22Rv1 (cell line): ENCODE measurements around the gene AHCY.

ENCODE experiments used
- ZFX ChIP-seq: fragments of 450-650 bp; IDR thresholded peaks from 2 replicates; pipeline ENCODE4 v1.6.1; 2017; ENCODE audit warnings: antibody characterized with exemption, borderline replicate concordance
- TF ChIP-seq, protein P1 (sequence below): fragments of 450-650 bp; IDR thresholded peaks from 2 replicates; pipeline ENCODE4 v1.5.1; 2017; ENCODE audit warnings: mild to moderate bottlenecking

DNA sequence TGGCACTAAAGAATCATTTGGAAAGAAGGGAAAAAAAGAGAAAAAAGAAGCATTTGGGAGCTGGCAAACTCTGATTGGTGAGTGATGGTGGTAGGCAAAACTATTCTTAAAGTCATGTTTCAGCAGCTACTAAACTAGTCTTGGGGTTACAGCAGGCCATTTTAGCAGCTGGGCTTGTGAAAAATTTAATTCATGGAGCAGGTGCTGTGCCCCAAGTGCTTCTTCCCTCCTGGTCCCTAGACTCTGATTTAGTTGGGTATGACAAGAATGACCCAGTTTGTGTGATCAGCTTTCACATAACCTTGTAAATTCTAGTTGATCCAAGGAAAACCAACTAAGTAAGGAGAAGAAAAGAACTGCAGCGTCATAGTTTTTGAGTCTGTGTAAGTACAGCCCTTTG, 63.0 kb downstream of the AHCY start:
- TF ChIP-seq, protein P1, sequence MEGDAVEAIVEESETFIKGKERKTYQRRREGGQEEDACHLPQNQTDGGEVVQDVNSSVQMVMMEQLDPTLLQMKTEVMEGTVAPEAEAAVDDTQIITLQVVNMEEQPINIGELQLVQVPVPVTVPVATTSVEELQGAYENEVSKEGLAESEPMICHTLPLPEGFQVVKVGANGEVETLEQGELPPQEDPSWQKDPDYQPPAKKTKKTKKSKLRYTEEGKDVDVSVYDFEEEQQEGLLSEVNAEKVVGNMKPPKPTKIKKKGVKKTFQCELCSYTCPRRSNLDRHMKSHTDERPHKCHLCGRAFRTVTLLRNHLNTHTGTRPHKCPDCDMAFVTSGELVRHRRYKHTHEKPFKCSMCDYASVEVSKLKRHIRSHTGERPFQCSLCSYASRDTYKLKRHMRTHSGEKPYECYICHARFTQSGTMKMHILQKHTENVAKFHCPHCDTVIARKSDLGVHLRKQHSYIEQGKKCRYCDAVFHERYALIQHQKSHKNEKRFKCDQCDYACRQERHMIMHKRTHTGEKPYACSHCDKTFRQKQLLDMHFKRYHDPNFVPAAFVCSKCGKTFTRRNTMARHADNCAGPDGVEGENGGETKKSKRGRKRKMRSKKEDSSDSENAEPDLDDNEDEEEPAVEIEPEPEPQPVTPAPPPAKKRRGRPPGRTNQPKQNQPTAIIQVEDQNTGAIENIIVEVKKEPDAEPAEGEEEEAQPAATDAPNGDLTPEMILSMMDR = no peak
- TF ChIP-seq ZFX = no peak
